Fibroblast of villous mesenchyme (primary cell): ENCODE data around the gene RPS6KL1. TPM values are rescaled to one million over a fixed set of nuclear protein-coding genes. Genes with fewer than 3 reads are reported as not detected.
A peak's percentile ranks its signal among the peaks of the same experiment; 100 is the strongest.

Experiments used
- DNase-seq: peaks from one replicate; pipeline ENCODE4 v3.0.0-alpha.2; 2010; ENCODE audit warnings: low read depth
- H3K4me3 ChIP-seq: 2 replicates; pipeline ENCODE4 v1.5.1; 2011; ENCODE audit warnings: low read depth, mild to moderate bottlenecking, low read length
- CTCF ChIP-seq: IDR thresholded peaks from 2 replicates; pipeline ENCODE4 v1.5.1; 2012; ENCODE audit warnings: low read depth, mild to moderate bottlenecking, low read length; ENCODE audit not compliant: insufficient read depth
- total RNA-seq: library from RNA; depleted of rRNA; stranded (reverse); fragments of >200 nt; gene quantifications from 2 replicates; pipeline ENCODE4 v1.2.3, GENCODE V29; 2012

The RPS6KL1 gene
- 1.6 and 2.2 TPM in 2 replicates for total RNA-seq

- peak within 1 kb of the TSS; percentile 66 for H3K4me3 ChIP-seq
- TF ChIP-seq CTCF = no peak
- DNase-seq = peak; percentile 80
Measured at GRCh38 chr14:74922752-74923401, at the start of gene RPS6KL1. TSS of gene RPS6KL1 (minus strand) at chr14:74923260. CDS start at chr14:74921541, 1,719 bp downstream.

- H3K4me3 ChIP-seq = no peak overlapping the region
- no peak for DNase-seq
- no peak for TF ChIP-seq CTCF
Measured at GRCh38 chr14:74968811-74969210, 45.8 kb upstream of the RPS6KL1 start.

GRCh38 chr14:74965486-74966153 lies 42.6 kb upstream of the RPS6KL1 start:
- DNase-seq = no peak
- no peak for TF ChIP-seq CTCF
- H3K4me3 ChIP-seq = no peak overlapping the region

- no peak for DNase-seq
- no peak for TF ChIP-seq CTCF
- no peak overlapping the region for H3K4me3 ChIP-seq
Measured at GRCh38 chr14:74964787-74965485, 41.9 kb upstream of the RPS6KL1 start.

GRCh38 chr14:74963705-74964271 lies 40.7 kb upstream of the RPS6KL1 start:
- no peak for DNase-seq
- no peak for TF ChIP-seq CTCF

GRCh38 chr14:74963178-74963704 lies 40.2 kb upstream of the RPS6KL1 start:
- DNase-seq = no peak
- no peak for TF ChIP-seq CTCF
- no peak overlapping the region for H3K4me3 ChIP-seq

More at GRCh38 chr14:74963705-74964271, 40.7 kb upstream of the RPS6KL1 start:
- no peak overlapping the region for H3K4me3 ChIP-seq
